HepG2 (cell line): ENCODE data around the gene DPF1. TPM values are rescaled to one million over a fixed set of nuclear protein-coding genes. Genes with fewer than 3 reads are reported as not detected.
A peak's percentile ranks its signal among the peaks of the same experiment; 100 is the strongest.

Experiments
- CC2D1A ChIP-seq: sonication (generic); formaldehyde crosslinking; IDR thresholded peaks from 2 replicates; pipeline ENCODE4 v1.8.1; 2023; ENCODE audit warnings: mild to moderate bottlenecking, missing genetic modification reagents
- FOSL1 ChIP-seq: sonication (generic); formaldehyde crosslinking; IDR thresholded peaks from 2 replicates; pipeline ENCODE4 v1.9.0; 2021; ENCODE audit warnings: missing genetic modification reagents, borderline replicate concordance
- NCOA2 ChIP-seq: sonication (generic); formaldehyde crosslinking; IDR thresholded peaks from 2 replicates; pipeline ENCODE4 v1.8.0; 2022; ENCODE audit warnings: inconsistent platforms
- RBAK ChIP-seq: sonication (generic); formaldehyde crosslinking; IDR thresholded peaks from 2 replicates; pipeline ENCODE4 v1.5.1; 2020; ENCODE audit warnings: mild to moderate bottlenecking, missing genetic modification reagents
- SALL1 ChIP-seq: sonication (generic); formaldehyde crosslinking; IDR thresholded peaks from 2 replicates; pipeline ENCODE4 v1.8.0; 2022; ENCODE audit warnings: mild to moderate bottlenecking, missing genetic modification reagents
- SOX13 ChIP-seq, 3 experiments: fragments of 450-650 bp in 1 of 3; sonication (generic) in 1 of 3; formaldehyde crosslinking in 1 of 3; IDR thresholded peaks in 2 of 3; conservative IDR thresholded peaks in 1 of 3; 2 replicates each; pipeline versions ENCODE4 v1.5.0 to v1.6.1; 2016 to 2020; ENCODE audit warnings: antibody characterized with exemption in 1 of 3, mild to moderate bottlenecking in 1 of 3, missing compliant biosample characterization in 1 of 3, missing genetic modification reagents in 1 of 3, moderate library complexity in 1 of 3
- TOPORS ChIP-seq: sonication (generic); formaldehyde crosslinking; IDR thresholded peaks from 2 replicates; pipeline ENCODE4 v1.8.0; 2023; ENCODE audit warnings: mild to moderate bottlenecking, missing genetic modification reagents
- ZFP36L1 ChIP-seq: sonication (generic); formaldehyde crosslinking; IDR thresholded peaks from 2 replicates; pipeline ENCODE4 v1.8.0; 2022; ENCODE audit warnings: mild to moderate bottlenecking, missing genetic modification reagents, moderate library complexity
- ZNF180 ChIP-seq: sonication (generic); formaldehyde crosslinking; IDR thresholded peaks from 2 replicates; pipeline ENCODE4 v1.4.0; 2020; ENCODE audit warnings: low read depth, missing genetic modification reagents, borderline replicate concordance
- ZNF234 ChIP-seq: sonication (generic); formaldehyde crosslinking; conservative IDR thresholded peaks from 2 replicates; pipeline ENCODE4 v1.5.1; 2020; ENCODE audit warnings: mild to moderate bottlenecking, missing genetic modification reagents
- ZNF354B ChIP-seq: sonication (generic); formaldehyde crosslinking; IDR thresholded peaks from 2 replicates; pipeline ENCODE4 v1.8.0; 2022; ENCODE audit warnings: mild to moderate bottlenecking, missing genetic modification reagents
- ZNF556 ChIP-seq: sonication (generic); formaldehyde crosslinking; IDR thresholded peaks from 2 replicates; pipeline ENCODE4 v1.4.0; 2020; ENCODE audit warnings: mild to moderate bottlenecking, missing genetic modification reagents, borderline replicate concordance
- ZNF672 ChIP-seq: sonication (generic); formaldehyde crosslinking; IDR thresholded peaks from 2 replicates; pipeline ENCODE4 v1.8.1; 2022; ENCODE audit warnings: missing genetic modification reagents
- ZNF674 ChIP-seq: sonication (generic); formaldehyde crosslinking; IDR thresholded peaks from 2 replicates; pipeline ENCODE4 v1.5.0; 2020; ENCODE audit warnings: low read depth, mild to moderate bottlenecking, missing genetic modification reagents
- polyA plus RNA-seq, 8 experiments: library from polyadenylated mRNA; depleted of rRNA in 3 of 8; stranded (reverse) in 7 of 8; unstranded in 1 of 8; fragments of >200 nt; fragmentation: Illumina TruSeq in 4 of 8; extraction: Trizol in 4 of 8; gene quantifications; 2 replicates each; pipeline versions ENCODE4 v1.2.1 to v1.2.3, GENCODE V29; 2011 to 2016; ENCODE audit warnings: low read depth in 4 of 8, missing spikeins in 1 of 8, mixed read lengths in 1 of 8; ENCODE audit not compliant: insufficient read depth in 1 of 8
- total RNA-seq, 5 experiments: library from RNA; depleted of rRNA; stranded (reverse); fragments of >200 nt; fragmentation: Illumina TruSeq; extraction: Trizol; gene quantifications; 2 replicates each; pipeline ENCODE4 v1.2.3, GENCODE V29; 2016; ENCODE audit warnings: low read depth in 1 of 5
- TF ChIP-seq, protein P1 (sequence below): sonication (generic); formaldehyde crosslinking; IDR thresholded peaks from 2 replicates; pipeline ENCODE4 v1.4.0; 2020; ENCODE audit warnings: missing genetic modification reagents, low read depth, mild to moderate bottlenecking, borderline replicate concordance
- TF ChIP-seq, protein P2 (sequence below): sonication (generic); formaldehyde crosslinking; IDR thresholded peaks from 2 replicates; pipeline ENCODE4 v1.4.0; 2020; ENCODE audit warnings: missing genetic modification reagents
- TF ChIP-seq, protein P3 (sequence below): fragments of 450-650 bp; IDR thresholded peaks from 2 replicates; pipeline ENCODE4 v1.6.1; 2016
- TF ChIP-seq, protein P4 (sequence below): sonication (generic); formaldehyde crosslinking; IDR thresholded peaks from 2 replicates; pipeline ENCODE4 v1.4.0; 2020; ENCODE audit warnings: mild to moderate bottlenecking, low read depth, missing genetic modification reagents

The DPF1 gene
- total and polyA plus RNA-seq, 2 of the 13 experiments (the other 11 are each of a cell fraction or from before 2014, with no cell fraction given) = 1.0 to 3.2 TPM

DNA sequence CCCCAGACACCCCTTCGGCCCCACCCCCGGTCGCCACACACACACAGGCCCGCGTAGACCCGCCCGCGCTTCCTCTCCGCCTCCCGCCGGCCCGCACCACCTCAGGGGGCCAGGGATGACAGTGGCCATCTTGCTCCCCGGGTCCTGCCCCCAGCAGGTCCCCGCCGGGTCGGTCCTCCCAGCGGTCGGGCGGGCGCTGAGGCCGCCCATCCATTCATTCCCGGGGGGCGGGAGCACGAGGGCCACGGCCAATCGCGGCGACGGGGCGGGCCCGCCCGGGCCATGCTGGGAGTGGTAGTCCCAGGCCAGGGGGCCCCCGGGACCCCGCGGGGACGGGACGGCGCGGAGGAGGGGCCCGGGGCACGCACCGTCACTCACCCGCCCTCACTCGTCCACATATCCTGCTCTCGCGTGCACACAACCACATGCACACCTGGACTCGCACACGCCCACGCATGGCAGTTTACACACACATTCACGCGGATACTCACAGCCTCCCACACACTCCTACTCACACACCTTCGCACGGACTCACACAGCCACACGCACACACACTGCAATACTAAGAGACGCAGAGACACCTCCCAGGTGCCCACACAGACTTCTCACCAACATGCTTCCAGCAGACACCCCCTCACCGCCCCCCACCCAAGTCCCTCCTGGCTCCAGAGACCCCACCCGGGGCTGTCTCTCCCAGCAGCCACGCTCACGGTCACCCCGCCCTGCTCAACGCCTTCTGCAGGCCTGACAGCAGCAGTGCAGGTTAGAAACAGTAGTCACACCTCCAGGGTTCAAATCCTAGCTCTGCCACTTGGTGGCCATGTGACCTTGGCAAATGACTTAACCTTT, at the start of gene DPF1 (continued):
- TF ChIP-seq CC2D1A (CRISPR knock-in tag) = no peak
- TF ChIP-seq ZFP36L1 (CRISPR knock-in tag) = no peak
- no peak for TF ChIP-seq ZNF674 (CRISPR knock-in tag)
- TF ChIP-seq SOX13 (IDR thresholded peaks at IDR 0.05) = no peak
- TF ChIP-seq SOX13 (CRISPR knock-in tag; conservative IDR thresholded peaks at IDR 0.05 in 1 of 2, IDR thresholded peaks at IDR 0.05 in 1 of 2) = no peak; a peak in 1 of 4 replicates
- TF ChIP-seq, protein P1, sequence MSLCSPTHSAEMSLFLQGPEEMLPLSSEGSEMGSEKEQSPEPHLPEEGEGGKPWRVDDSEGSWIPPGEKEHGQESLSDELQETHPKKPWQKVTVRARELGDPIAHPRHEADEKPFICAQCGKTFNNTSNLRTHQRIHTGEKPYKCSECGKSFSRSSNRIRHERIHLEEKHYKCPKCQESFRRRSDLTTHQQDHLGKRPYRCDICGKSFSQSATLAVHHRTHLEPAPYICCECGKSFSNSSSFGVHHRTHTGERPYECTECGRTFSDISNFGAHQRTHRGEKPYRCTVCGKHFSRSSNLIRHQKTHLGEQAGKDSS = peak; percentile 30; the same call in 1 of the 2 replicates
- TF ChIP-seq, protein P2, sequence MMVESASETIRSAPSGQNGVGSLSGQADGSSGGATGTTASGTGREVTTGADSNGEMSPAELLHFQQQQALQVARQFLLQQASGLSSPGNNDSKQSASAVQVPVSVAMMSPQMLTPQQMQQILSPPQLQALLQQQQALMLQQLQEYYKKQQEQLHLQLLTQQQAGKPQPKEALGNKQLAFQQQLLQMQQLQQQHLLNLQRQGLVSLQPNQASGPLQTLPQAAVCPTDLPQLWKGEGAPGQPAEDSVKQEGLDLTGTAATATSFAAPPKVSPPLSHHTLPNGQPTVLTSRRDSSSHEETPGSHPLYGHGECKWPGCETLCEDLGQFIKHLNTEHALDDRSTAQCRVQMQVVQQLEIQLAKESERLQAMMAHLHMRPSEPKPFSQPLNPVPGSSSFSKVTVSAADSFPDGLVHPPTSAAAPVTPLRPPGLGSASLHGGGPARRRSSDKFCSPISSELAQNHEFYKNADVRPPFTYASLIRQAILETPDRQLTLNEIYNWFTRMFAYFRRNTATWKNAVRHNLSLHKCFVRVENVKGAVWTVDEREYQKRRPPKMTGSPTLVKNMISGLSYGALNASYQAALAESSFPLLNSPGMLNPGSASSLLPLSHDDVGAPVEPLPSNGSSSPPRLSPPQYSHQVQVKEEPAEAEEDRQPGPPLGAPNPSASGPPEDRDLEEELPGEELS (CRISPR knock-in tag) = no peak
- no peak for TF ChIP-seq RBAK (CRISPR knock-in tag)
- no peak for TF ChIP-seq ZNF234 (CRISPR knock-in tag)
- no peak for TF ChIP-seq NCOA2 (CRISPR knock-in tag)
- no peak; the same call in 1 of the 2 replicates for TF ChIP-seq ZNF556 (CRISPR knock-in tag)
- TF ChIP-seq, protein P3, sequence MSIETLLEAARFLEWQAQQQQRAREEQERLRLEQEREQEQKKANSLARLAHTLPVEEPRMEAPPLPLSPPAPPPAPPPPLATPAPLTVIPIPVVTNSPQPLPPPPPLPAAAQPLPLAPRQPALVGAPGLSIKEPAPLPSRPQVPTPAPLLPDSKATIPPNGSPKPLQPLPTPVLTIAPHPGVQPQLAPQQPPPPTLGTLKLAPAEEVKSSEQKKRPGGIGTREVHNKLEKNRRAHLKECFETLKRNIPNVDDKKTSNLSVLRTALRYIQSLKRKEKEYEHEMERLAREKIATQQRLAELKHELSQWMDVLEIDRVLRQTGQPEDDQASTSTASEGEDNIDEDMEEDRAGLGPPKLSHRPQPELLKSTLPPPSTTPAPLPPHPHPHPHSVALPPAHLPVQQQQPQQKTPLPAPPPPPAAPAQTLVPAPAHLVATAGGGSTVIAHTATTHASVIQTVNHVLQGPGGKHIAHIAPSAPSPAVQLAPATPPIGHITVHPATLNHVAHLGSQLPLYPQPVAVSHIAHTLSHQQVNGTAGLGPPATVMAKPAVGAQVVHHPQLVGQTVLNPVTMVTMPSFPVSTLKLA = peak; percentile 40; the same call in 1 of the 2 replicates
- no peak for TF ChIP-seq ZNF672
- TF ChIP-seq ZNF180 (CRISPR knock-in tag) = no peak
- no peak for TF ChIP-seq FOSL1 (CRISPR knock-in tag)
- TF ChIP-seq ZNF354B (CRISPR knock-in tag) = no peak
- TF ChIP-seq TOPORS (CRISPR knock-in tag) = no peak
- TF ChIP-seq, protein P4, sequence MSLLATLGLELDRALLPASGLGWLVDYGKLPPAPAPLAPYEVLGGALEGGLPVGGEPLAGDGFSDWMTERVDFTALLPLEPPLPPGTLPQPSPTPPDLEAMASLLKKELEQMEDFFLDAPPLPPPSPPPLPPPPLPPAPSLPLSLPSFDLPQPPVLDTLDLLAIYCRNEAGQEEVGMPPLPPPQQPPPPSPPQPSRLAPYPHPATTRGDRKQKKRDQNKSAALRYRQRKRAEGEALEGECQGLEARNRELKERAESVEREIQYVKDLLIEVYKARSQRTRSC (CRISPR knock-in tag) = no peak
- no peak; the same call in 1 of the 2 replicates for TF ChIP-seq SALL1 (CRISPR knock-in tag)
